Progenitor cell of endocrine pancreas (in vitro differentiated cells): ENCODE measurements around the gene WDR33. TPM values are rescaled to one million over a fixed set of nuclear protein-coding genes. Genes with fewer than 3 reads are reported as not detected.

ENCODE experiments used
- DNase-seq: peaks from one replicate; pipeline ENCODE4 v3.0.0; 2021; ENCODE audit warnings: low spot score; ENCODE audit not compliant: unreplicated experiment
- H3K27ac Mint-ChIP-seq: 2 replicates; pipeline ENCODE4 v1.8.0; 2021; ENCODE audit warnings: mild to moderate bottlenecking, moderate library complexity, mixed read lengths
- H3K27me3 Mint-ChIP-seq: 2 replicates; pipeline ENCODE4 v1.8.0; 2021; ENCODE audit warnings: mixed read lengths
- H3K36me3 Mint-ChIP-seq: 2 replicates; pipeline ENCODE4 v1.8.0; 2022; ENCODE audit warnings: mixed read lengths; ENCODE audit not compliant: insufficient read depth
- H3K4me1 Mint-ChIP-seq: 2 replicates; pipeline ENCODE4 v1.8.0; 2021; ENCODE audit warnings: low read depth, mixed read lengths
- H3K4me3 Mint-ChIP-seq: 2 replicates; pipeline ENCODE4 v1.8.0; 2021; ENCODE audit warnings: low read depth, mild to moderate bottlenecking, moderate library complexity, mixed read lengths
- H3K9me3 Mint-ChIP-seq: 2 replicates; pipeline ENCODE4 v1.8.0; 2021; ENCODE audit warnings: low read depth, mixed read lengths
- CTCF ChIP-seq: fragments of 200-600 bp; sonication (generic); IDR thresholded peaks from one replicate; pipeline ENCODE4 v1.5.0; 2021; ENCODE audit warnings: antibody characterized with exemption, mild to moderate bottlenecking; ENCODE audit not compliant: unreplicated experiment
- total RNA-seq: library from RNA; stranded (reverse); gene quantifications from 2 replicates; pipeline ENCODE4 v1.2.1, GENCODE V29; 2021

Gene WDR33
- total RNA-seq, 1 donor from 2014 or later: 74.2 TPM

- peaks cover 9% of the 10 kb centered on the region for H3K4me1 Mint-ChIP-seq
- H3K27ac Mint-ChIP-seq: no peak overlapping the region
- H3K9me3 Mint-ChIP-seq: no peaks in the 10 kb centered on the region
- no peak for TF ChIP-seq CTCF
- DNase-seq: no peak
- peak overlapping the region; percentile 19 for H3K4me3 Mint-ChIP-seq
- H3K27me3 Mint-ChIP-seq: peaks cover 41% of the 10 kb centered on the region
- no peaks in the 10 kb centered on the region for H3K36me3 Mint-ChIP-seq
Measured at GRCh38 chr2:127664895-127665225, 146.1 kb downstream of the WDR33 start.

- H3K4me3 Mint-ChIP-seq: peak overlapping the region; percentile 66
- H3K9me3 Mint-ChIP-seq: no peaks in the 10 kb centered on the region
- no peak overlapping the region for H3K27ac Mint-ChIP-seq
- peaks cover 41% of the 10 kb centered on the region for H3K27me3 Mint-ChIP-seq
- DNase-seq: no peak
- TF ChIP-seq CTCF: no peak
- peaks cover 9% of the 10 kb centered on the region for H3K4me1 Mint-ChIP-seq
- no peaks in the 10 kb centered on the region for H3K36me3 Mint-ChIP-seq
Measured at GRCh38 chr2:127664065-127664894, 146.7 kb downstream of the WDR33 start.

GRCh38 chr2:127663566-127664064, 147.4 kb downstream of the WDR33 start:
- no peak for TF ChIP-seq CTCF
- Mint-ChIP-seq H3K36me3 (no peaks in the 10 kb centered on the region), H3K27me3 (peaks cover 38% of the 10 kb centered on the region), H3K4me3 (peak overlapping the region; percentile 49), H3K27ac (peak overlapping the region; percentile 11), H3K4me1 (peaks cover 9% of the 10 kb centered on the region), H3K9me3 (no peaks in the 10 kb centered on the region)
- no peak for DNase-seq

- no peak overlapping the region for H3K4me3 Mint-ChIP-seq
- H3K36me3 Mint-ChIP-seq: no peaks in the 10 kb centered on the region
- H3K9me3 Mint-ChIP-seq: no peaks in the 10 kb centered on the region
- no peak for TF ChIP-seq CTCF
- H3K4me1 Mint-ChIP-seq: peaks cover 9% of the 10 kb centered on the region
- peaks cover 38% of the 10 kb centered on the region for H3K27me3 Mint-ChIP-seq
- no peak overlapping the region for H3K27ac Mint-ChIP-seq
- no peak for DNase-seq
Measured at GRCh38 chr2:127662937-127663565, 147.9 kb downstream of the WDR33 start.

- Mint-ChIP-seq H3K36me3 (no peaks in the 10 kb centered on the region), H3K27ac (no peak overlapping the region), H3K4me1 (peaks cover 9% of the 10 kb centered on the region), H3K27me3 (peaks cover 32% of the 10 kb centered on the region), H3K9me3 (no peaks in the 10 kb centered on the region), H3K4me3 (no peak overlapping the region)
- DNase-seq: no peak
- no peak for TF ChIP-seq CTCF
Measured at GRCh38 chr2:127661949-127662510, 148.9 kb downstream of the WDR33 start.
